Caco-2 (cell line): ENCODE results near the gene STAT1. TPM values are rescaled to one million over a fixed set of nuclear protein-coding genes. Genes with fewer than 3 reads are reported as not detected.

Experiments used
- BruUV-seq: library from RNA; stranded (reverse); fragments of 400-500 nt; replicated peaks from 2 replicates; lab custom pipeline; 2021; lab: Mats Ljungman, UMichigan
- CTCF ChIA-PET: fragments of 300-600 bp; sonication (Branson Sonifier 250); formaldehyde crosslinking; loops from one replicate; lab custom pipeline; 2022; ENCODE audit warnings: antibody characterized with exemption; lab: Charles Lee
- POLR2A ChIA-PET: fragments of 300-600 bp; sonication (Branson Sonifier 250); formaldehyde crosslinking; loops from one replicate; lab custom pipeline; 2022; ENCODE audit warnings: antibody characterized with exemption; lab: Charles Lee
- DNase-seq, 2 experiments: peaks; one replicate each; pipeline versions ENCODE4 v3.0.0 to v3.0.0-alpha.2; 2020 to 2022
- H3K27me3 ChIP-seq: replicated peaks from 2 replicates; pipeline ENCODE4 v1.6.0; 2011; ENCODE audit warnings: low read length; ENCODE audit not compliant: control insufficient read depth, insufficient read depth
- H3K36me3 ChIP-seq: 2 replicates; pipeline ENCODE4 v1.5.1; 2011; ENCODE audit warnings: low read length; ENCODE audit not compliant: control insufficient read depth, insufficient read depth
- H3K4me1 ChIP-seq: fragments of 250-450 bp; sonication (Bioruptor Pico); 2 replicates; pipeline ENCODE4 v1.5.1; 2020; ENCODE audit warnings: mild to moderate bottlenecking
- H3K4me3 ChIP-seq: 2 replicates; pipeline ENCODE4 v1.5.1; 2011; ENCODE audit warnings: low read depth, mild to moderate bottlenecking, control low read depth, low read length
- H3K9me3 ChIP-seq: fragments of 250-450 bp; sonication (Bioruptor Pico); 2 replicates; pipeline ENCODE4 v1.5.1; 2020; ENCODE audit warnings: mild to moderate bottlenecking, moderate library complexity
- H3K27ac Mint-ChIP-seq: one replicate; pipeline ENCODE4 v1.8.0; 2022; ENCODE audit warnings: mixed read lengths; ENCODE audit not compliant: unreplicated experiment
- H3K27me3 Mint-ChIP-seq: one replicate; pipeline ENCODE4 v1.8.0; 2022; ENCODE audit warnings: mixed read lengths; ENCODE audit not compliant: insufficient read depth, unreplicated experiment
- H3K36me3 Mint-ChIP-seq: one replicate; pipeline ENCODE4 v1.8.0; 2022; ENCODE audit warnings: mild to moderate bottlenecking, mixed read lengths; ENCODE audit not compliant: insufficient read depth, unreplicated experiment
- H3K4me1 Mint-ChIP-seq: one replicate; pipeline ENCODE4 v1.8.0; 2022; ENCODE audit warnings: low read depth, mixed read lengths; ENCODE audit not compliant: unreplicated experiment
- H3K4me3 Mint-ChIP-seq: one replicate; pipeline ENCODE4 v1.8.0; 2022; ENCODE audit warnings: mild to moderate bottlenecking, moderate library complexity, mixed read lengths; ENCODE audit not compliant: unreplicated experiment
- H3K9me3 Mint-ChIP-seq: one replicate; pipeline ENCODE4 v1.8.0; 2022; ENCODE audit warnings: mixed read lengths; ENCODE audit not compliant: unreplicated experiment
- intact Hi-C: fragments of 100-400 bp; cut with micrococcal nuclease; formaldehyde crosslinking; loops from one replicate; pipeline ENCODE4 v1.10.0; 2022; ENCODE audit not compliant: unreplicated experiment
- total RNA-seq: library from RNA; stranded (reverse); gene quantifications from 2 replicates; pipeline ENCODE4 v1.2.3, GENCODE V29; 2022
- TF ChIP-seq, protein P1 (sequence below), 2 experiments: fragments of 200-600 bp in 1 of 2; IDR thresholded peaks; 1 replicate in 1 of 2; 2 replicates in 1 of 2; pipeline versions ENCODE4 v1.5.1 to v1.8.0; 2011 to 2022; ENCODE audit warnings: antibody characterized with exemption in 1 of 2, control low read depth in 1 of 2, inconsistent platforms in 1 of 2, low read depth in 1 of 2, low read length in 1 of 2, mild to moderate bottlenecking in 1 of 2, moderate library complexity in 1 of 2; ENCODE audit not compliant: insufficient read depth in 1 of 2, severe bottlenecking in 1 of 2, unreplicated experiment in 1 of 2

STAT1 gene
- total RNA-seq, 1 experiment from 2014 or later, result 126 TPM

DNA sequence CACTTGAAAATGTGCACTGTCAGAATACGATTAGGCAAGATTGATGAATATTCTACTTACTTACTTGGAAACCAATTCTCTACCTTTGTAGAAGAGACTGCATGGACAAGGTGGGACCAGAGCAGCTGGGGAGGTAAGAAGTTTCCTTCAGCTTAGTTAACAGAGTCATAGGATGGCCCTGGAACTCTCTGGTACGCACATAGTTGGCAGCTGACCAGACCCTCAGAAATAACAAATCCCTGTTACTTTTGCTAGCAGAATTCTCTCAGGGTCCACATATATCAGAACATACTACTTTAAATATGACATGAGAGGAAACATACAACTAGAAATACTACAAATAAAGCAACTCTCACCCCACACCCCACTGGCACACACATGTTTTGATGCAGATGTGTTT lies 24.8 kb upstream of the STAT1 start:
- H3K4me3 ChIP-seq, result no peak overlapping the region
- Mint-ChIP-seq H3K4me1 (peaks cover 14% of the 10 kb centered on the region), H3K4me3 (no peak overlapping the region), H3K36me3 (no peaks in the 10 kb centered on the region), H3K27me3 (no peaks in the 10 kb centered on the region), H3K9me3 (peaks cover 11% of the 10 kb centered on the region), H3K27ac (no peak overlapping the region)
- intact Hi-C loops, result no loop called here
- H3K36me3 ChIP-seq, result no peaks in the 10 kb centered on the region
- POLR2A ChIA-PET, result no interaction called here
- no peak for DNase-seq
- TF ChIP-seq, protein P1, sequence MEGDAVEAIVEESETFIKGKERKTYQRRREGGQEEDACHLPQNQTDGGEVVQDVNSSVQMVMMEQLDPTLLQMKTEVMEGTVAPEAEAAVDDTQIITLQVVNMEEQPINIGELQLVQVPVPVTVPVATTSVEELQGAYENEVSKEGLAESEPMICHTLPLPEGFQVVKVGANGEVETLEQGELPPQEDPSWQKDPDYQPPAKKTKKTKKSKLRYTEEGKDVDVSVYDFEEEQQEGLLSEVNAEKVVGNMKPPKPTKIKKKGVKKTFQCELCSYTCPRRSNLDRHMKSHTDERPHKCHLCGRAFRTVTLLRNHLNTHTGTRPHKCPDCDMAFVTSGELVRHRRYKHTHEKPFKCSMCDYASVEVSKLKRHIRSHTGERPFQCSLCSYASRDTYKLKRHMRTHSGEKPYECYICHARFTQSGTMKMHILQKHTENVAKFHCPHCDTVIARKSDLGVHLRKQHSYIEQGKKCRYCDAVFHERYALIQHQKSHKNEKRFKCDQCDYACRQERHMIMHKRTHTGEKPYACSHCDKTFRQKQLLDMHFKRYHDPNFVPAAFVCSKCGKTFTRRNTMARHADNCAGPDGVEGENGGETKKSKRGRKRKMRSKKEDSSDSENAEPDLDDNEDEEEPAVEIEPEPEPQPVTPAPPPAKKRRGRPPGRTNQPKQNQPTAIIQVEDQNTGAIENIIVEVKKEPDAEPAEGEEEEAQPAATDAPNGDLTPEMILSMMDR (IDR thresholded peaks at IDR 0.05; ENCODE audit: insufficient read depth in 1 of 2, low read depth in 1 of 2, low read length in 1 of 2, severe bottlenecking in 1 of 2, unreplicated experiment in 1 of 2), result no peak
- no TSS peak for BruUV-seq
- peaks cover 12% of the 10 kb centered on the region for H3K4me1 ChIP-seq
- no peaks in the 10 kb centered on the region for H3K27me3 ChIP-seq
- CTCF ChIA-PET, result no interaction called here
- no peaks in the 10 kb centered on the region for H3K9me3 ChIP-seq

DNA sequence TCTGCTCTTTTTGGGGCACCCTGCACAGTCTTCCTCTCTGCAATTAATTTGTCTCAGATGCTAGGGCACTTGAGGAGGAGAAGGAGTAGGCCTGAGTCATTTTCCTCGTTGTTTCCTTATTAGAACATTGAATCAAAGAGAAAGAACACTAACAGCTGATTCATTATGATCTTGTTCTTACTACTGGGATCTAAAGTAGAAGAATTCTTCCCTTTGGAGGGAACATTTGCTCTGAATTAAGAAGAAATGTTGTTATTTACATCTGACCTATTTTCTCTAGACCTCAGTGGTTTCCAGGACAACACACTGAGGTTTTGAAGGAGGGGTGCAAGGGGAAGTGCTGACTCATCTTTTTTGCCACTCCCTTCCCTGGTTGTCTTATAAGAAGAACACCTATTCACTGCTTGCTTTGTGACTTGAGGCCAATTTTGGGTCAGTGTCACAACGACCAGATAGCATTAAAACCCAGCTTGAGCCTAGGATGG lies 24.3 kb upstream of the STAT1 start:
- Mint-ChIP-seq H3K4me1 (peaks cover 15% of the 10 kb centered on the region), H3K9me3 (peaks cover 7% of the 10 kb centered on the region), H3K27me3 (no peaks in the 10 kb centered on the region), H3K4me3 (no peak overlapping the region), H3K36me3 (no peaks in the 10 kb centered on the region), H3K27ac (no peak overlapping the region)
- Histone ChIP-seq H3K27me3 (no peaks in the 10 kb centered on the region), H3K9me3 (no peaks in the 10 kb centered on the region), H3K4me1 (peaks cover 16% of the 10 kb centered on the region), H3K4me3 (no peak overlapping the region), H3K36me3 (no peaks in the 10 kb centered on the region)
- TF ChIP-seq, protein P1 (IDR thresholded peaks at IDR 0.05; ENCODE audit: insufficient read depth in 1 of 2, low read depth in 1 of 2, low read length in 1 of 2, severe bottlenecking in 1 of 2, unreplicated experiment in 1 of 2), result no peak
- CTCF ChIA-PET, result no interaction called here
- intact Hi-C loops, result no loop called here
- BruUV-seq, result no TSS peak
- DNase-seq, result no peak
- POLR2A ChIA-PET, result no interaction called here

DNA sequence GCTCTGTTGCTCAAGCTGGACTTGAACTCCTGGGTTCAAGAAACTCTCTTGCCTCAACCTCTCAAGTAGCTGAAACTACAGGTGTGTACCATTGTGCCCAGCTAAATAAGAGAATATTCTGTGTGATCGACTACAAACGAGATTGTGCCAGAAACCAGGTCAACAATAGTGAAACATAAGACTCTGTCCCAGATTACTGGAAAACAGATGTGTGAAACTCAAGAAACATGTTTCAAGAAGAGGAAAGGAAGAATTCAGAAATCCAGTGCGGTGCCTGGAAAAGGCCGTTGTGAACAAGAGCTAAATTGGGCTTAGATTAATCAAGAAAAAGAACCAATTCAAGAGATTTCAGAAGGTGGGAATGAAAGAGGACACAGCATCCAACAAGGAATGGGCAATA lies 23.4 kb upstream of the STAT1 start:
- H3K4me3 Mint-ChIP-seq, result no peak overlapping the region
- TF ChIP-seq, protein P1 (IDR thresholded peaks at IDR 0.05; ENCODE audit: insufficient read depth in 1 of 2, low read depth in 1 of 2, low read length in 1 of 2, severe bottlenecking in 1 of 2, unreplicated experiment in 1 of 2), result no peak
- no peak for DNase-seq
- CTCF ChIA-PET, result no interaction called here
- H3K36me3 Mint-ChIP-seq, result no peaks in the 10 kb centered on the region
- Histone ChIP-seq H3K4me3 (no peak overlapping the region), H3K4me1 (peaks cover 23% of the 10 kb centered on the region), H3K9me3 (no peaks in the 10 kb centered on the region), H3K36me3 (no peaks in the 10 kb centered on the region), H3K27me3 (no peaks in the 10 kb centered on the region)
- BruUV-seq, result no TSS peak
- H3K9me3 Mint-ChIP-seq, result no peaks in the 10 kb centered on the region
- peaks cover 24% of the 10 kb centered on the region for H3K4me1 Mint-ChIP-seq
- intact Hi-C loops, result no loop called here
- POLR2A ChIA-PET, result no interaction called here
- no peaks in the 10 kb centered on the region for H3K27me3 Mint-ChIP-seq
- no peak overlapping the region for H3K27ac Mint-ChIP-seq
